Type B pancreatic cell (in vitro differentiated cells): ENCODE data around the gene ATP2A3. TPM values are rescaled to one million over a fixed set of nuclear protein-coding genes. Genes with fewer than 3 reads are reported as not detected.
A peak's percentile ranks its signal among the peaks of the same experiment; 100 is the strongest.

Experiments
- DNase-seq: peaks from one replicate; pipeline ENCODE4 v3.0.0; 2021; ENCODE audit warnings: mixed read lengths; ENCODE audit not compliant: unreplicated experiment; ENCODE audit errors: extremely low spot score
- H3K27ac Mint-ChIP-seq: 2 replicates; pipeline ENCODE4 v1.8.0; 2021; ENCODE audit warnings: mild to moderate bottlenecking, mixed read lengths
- H3K27me3 Mint-ChIP-seq: 2 replicates; pipeline ENCODE4 v1.8.0; 2021; ENCODE audit warnings: mixed read lengths
- H3K36me3 Mint-ChIP-seq: 2 replicates; pipeline ENCODE4 v1.8.0; 2021; ENCODE audit warnings: mixed read lengths
- H3K4me1 Mint-ChIP-seq: one replicate; pipeline ENCODE4 v1.8.0; 2021; ENCODE audit warnings: mixed read lengths; ENCODE audit not compliant: unreplicated experiment
- H3K4me3 Mint-ChIP-seq: 2 replicates; pipeline ENCODE4 v1.8.0; 2021; ENCODE audit warnings: mild to moderate bottlenecking, mixed read lengths
- H3K9me3 Mint-ChIP-seq: 2 replicates; pipeline ENCODE4 v1.8.0; 2021; ENCODE audit warnings: mixed read lengths
- total RNA-seq: library from RNA; stranded (reverse); gene quantifications from 2 replicates; pipeline ENCODE4 v1.2.1, GENCODE V29; 2021; ENCODE audit warnings: low replicate concordance
- TF ChIP-seq, protein P1 (sequence below): fragments of 200-600 bp; sonication (generic); conservative IDR thresholded peaks from 2 replicates; pipeline ENCODE4 v1.5.0; 2021; ENCODE audit warnings: antibody characterized with exemption, mild to moderate bottlenecking

ATP2A3 gene
- total RNA-seq, 1 donor from 2014 or later = 33.2 TPM

DNA sequence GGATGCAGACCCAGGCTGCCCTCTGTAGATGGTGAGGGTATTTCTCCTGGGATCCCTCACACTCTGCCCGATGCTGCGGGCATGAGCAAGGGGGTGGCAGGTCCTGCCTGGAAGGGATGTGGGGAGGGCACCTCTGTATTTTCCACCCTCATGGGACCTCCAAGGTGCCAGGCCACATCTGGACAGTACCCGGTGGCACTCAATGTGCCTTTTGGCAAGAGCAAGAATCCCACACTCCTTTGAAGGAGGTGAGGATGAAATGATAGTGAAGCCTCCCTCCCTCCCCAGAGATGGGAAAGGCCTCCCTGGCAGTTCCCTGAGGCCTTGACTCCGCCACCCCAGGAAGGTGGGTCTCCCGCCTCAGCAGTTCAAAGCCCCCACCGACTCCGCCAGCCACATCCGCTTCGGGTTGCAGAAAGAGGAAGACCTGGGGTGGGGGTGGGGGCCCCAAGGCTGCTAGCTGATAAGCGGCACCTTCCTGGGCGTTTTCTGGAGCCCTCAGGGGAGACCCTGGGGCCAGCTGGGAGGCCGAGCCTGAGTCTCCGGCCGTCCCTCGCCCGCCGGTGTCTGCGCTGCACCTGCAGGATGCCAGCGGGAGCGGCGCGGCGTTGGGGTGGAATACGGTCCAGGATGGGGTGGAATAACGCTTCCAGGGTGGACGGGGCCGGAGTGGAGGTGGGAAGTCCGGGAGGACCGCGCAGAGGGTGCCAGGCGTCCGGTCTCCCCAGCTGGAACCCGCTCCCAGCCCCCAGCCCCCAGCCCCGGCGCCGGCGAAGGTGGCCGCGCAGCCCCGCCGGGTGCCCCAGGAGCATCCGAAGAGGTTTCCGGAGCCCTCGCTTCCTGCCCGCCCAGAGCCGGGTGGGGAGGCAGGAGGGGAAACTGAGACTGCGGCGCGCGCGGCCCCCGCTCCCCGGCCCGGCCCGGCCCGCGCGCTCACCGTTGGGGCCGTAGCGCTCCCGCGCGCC is 718 bp downstream of the ATP2A3 start:
- Mint-ChIP-seq H3K27me3 (peaks cover 61% of the 10 kb centered on the region), H3K4me3 (peak overlapping the region; percentile 65), H3K4me1 (peaks cover 21% of the 10 kb centered on the region), H3K27ac (no peak overlapping the region), H3K9me3 (no peaks in the 10 kb centered on the region), H3K36me3 (no peaks in the 10 kb centered on the region)
- DNase-seq = no peak
- TF ChIP-seq, protein P1, sequence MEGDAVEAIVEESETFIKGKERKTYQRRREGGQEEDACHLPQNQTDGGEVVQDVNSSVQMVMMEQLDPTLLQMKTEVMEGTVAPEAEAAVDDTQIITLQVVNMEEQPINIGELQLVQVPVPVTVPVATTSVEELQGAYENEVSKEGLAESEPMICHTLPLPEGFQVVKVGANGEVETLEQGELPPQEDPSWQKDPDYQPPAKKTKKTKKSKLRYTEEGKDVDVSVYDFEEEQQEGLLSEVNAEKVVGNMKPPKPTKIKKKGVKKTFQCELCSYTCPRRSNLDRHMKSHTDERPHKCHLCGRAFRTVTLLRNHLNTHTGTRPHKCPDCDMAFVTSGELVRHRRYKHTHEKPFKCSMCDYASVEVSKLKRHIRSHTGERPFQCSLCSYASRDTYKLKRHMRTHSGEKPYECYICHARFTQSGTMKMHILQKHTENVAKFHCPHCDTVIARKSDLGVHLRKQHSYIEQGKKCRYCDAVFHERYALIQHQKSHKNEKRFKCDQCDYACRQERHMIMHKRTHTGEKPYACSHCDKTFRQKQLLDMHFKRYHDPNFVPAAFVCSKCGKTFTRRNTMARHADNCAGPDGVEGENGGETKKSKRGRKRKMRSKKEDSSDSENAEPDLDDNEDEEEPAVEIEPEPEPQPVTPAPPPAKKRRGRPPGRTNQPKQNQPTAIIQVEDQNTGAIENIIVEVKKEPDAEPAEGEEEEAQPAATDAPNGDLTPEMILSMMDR = no peak

DNA sequence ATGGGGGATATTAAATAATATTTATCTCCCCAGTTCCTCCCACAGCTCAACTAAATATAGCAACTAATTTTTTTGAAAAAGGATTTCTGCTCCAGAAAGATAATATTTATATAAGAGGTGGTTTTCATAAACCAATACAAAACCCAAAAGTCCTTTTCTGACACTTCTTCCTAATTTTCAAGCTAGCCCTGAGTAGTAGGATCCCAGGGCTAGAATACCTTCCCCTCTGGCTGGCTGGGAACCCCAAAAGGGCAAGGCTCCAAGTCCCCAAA is 1.3 kb downstream of the ATP2A3 start:
- DNase-seq = no peak
- Mint-ChIP-seq H3K36me3 (no peaks in the 10 kb centered on the region), H3K27me3 (peaks cover 56% of the 10 kb centered on the region), H3K4me3 (peak overlapping the region; percentile 65), H3K9me3 (no peaks in the 10 kb centered on the region), H3K4me1 (peaks cover 21% of the 10 kb centered on the region), H3K27ac (no peak overlapping the region)
- TF ChIP-seq, protein P1 = no peak

DNA sequence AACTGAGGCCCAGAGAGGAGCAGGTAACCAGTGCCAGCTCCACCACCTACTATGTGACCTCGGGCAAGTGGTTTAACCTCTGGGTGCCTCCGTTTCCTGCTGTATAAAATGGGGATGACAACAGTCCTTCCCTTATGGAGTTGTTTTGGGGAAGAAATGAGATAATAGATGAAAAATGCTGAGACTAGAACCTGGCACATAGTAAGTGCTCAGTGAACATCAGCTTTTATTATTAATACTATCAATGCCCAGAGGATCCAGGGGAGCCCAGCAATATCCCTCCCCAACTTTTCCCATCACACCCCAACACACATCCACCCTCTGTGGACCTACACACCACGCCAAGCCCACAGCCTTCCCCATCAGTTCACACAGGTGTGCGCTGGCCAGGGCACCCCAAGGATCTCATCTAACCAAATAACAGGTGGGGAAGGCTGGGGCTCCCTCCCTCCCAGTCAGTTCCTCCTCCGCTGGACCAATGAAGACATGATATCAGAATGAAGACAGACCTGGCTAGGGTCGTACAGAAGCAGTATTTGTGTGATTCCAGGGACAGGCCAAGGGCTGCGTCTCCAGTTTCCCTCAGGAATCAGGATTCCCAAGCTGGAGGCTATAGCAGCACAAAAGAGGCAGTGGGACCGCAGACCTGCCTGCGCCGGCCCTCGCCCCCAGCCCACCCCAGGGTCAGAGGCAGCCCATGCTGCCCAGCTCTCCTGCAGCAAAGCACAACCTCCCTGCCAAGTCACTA is 1.8 kb downstream of the ATP2A3 start:
- TF ChIP-seq, protein P1 = no peak
- H3K27me3 Mint-ChIP-seq = peaks cover 51% of the 10 kb centered on the region
- H3K27ac Mint-ChIP-seq = no peak overlapping the region
- peaks cover 21% of the 10 kb centered on the region for H3K4me1 Mint-ChIP-seq
- H3K9me3 Mint-ChIP-seq = no peaks in the 10 kb centered on the region
- no peak for DNase-seq
- H3K36me3 Mint-ChIP-seq = no peaks in the 10 kb centered on the region
- peak overlapping the region; percentile 60 for H3K4me3 Mint-ChIP-seq

DNA sequence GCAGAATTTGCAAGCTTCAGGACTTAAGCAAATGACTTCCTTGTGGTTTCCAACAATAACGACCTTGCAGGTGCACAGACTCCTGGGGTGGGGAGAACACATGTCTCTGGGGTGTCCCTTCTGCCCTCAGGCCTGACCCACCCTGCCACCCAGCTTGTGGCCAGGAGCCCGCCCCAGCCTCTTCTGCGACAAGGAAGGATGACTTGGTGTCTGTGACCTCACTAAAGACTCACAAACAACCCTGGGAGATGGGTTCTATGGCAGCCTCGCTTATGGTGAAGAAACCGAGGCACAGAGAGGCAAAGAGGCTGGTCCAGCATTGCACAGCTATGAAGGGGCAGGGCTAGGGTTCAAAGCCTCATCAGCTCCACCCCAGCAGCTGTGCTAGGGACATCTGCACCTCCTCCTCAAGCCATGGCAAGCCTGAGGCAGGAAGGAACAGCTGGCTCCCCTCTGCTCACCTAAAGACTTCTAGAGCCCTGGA is 2.6 kb downstream of the ATP2A3 start:
- TF ChIP-seq, protein P1 = no peak
- Mint-ChIP-seq H3K27ac (no peak overlapping the region), H3K4me3 (no peak overlapping the region), H3K36me3 (no peaks in the 10 kb centered on the region), H3K4me1 (peaks cover 26% of the 10 kb centered on the region), H3K9me3 (no peaks in the 10 kb centered on the region), H3K27me3 (peaks cover 49% of the 10 kb centered on the region)
- DNase-seq = no peak

DNA sequence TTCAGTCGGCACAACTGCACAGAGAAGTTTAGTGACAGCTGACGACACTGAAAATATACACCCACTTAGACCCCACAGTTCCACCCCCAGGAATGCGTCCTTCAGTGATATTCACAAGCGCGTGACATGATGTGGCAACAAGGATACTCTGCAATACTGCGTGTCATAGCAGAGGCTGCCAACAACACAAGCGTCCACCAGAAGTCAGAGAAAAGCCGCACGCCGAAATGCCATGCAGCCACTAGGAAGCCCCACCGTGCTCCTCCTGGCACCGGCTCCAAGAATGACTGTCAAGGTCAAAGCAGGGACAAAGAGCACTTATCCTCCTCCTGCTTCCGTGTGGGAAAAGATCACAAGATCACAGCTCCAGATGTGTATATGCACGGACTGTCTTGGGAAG is 3.5 kb downstream of the ATP2A3 start:
- TF ChIP-seq, protein P1 = no peak
- no peaks in the 10 kb centered on the region for H3K36me3 Mint-ChIP-seq
- peak overlapping the region; percentile 61 for H3K4me3 Mint-ChIP-seq
- peaks cover 32% of the 10 kb centered on the region for H3K4me1 Mint-ChIP-seq
- DNase-seq = no peak
- no peaks in the 10 kb centered on the region for H3K9me3 Mint-ChIP-seq
- peak overlapping the region; percentile 49 for H3K27ac Mint-ChIP-seq
- H3K27me3 Mint-ChIP-seq = peaks cover 45% of the 10 kb centered on the region
